ENCODE results near the gene PREX1. TPM values are rescaled to one million over a fixed set of nuclear protein-coding genes. Genes with fewer than 3 reads are reported as not detected.

The PREX1 gene
- total and polyA plus RNA-seq, 2 donors (not counting 3 experiments of a cell fraction or from before 2014, with no cell fraction given) = 51.3 to 72.9 TPM

- DNase-seq (ENCODE audit: low read depth, low spot score) (no peak), FAIRE-seq (no peak)
- intact Hi-C loops (cut with micrococcal nuclease) (no loop called here), dilution Hi-C loops (cut with MboI; ENCODE audit: extremely low pct_ligation_motif_present, low sequenced_read_pairs) (no loop called here)
- H3K4me2 ChIP-seq (ENCODE audit: insufficient read depth, low read length) = no peak overlapping the region
- H3K9me3 ChIP-seq (replicated peaks; ENCODE audit: control insufficient read depth, insufficient read depth, low read length) = no peaks in the 10 kb centered on the region
- H3K9ac ChIP-seq (replicated peaks; ENCODE audit: extremely low read depth, insufficient read depth, low read length) = no peak overlapping the region
- H3K27ac ChIP-seq (ENCODE audit: insufficient read depth, low read depth, low read length) = no peak overlapping the region
- ChIA-PET CTCF (interaction anchor here (0.6 to 1.6 kb wide), 3 partner anchors 10 to 341 kb away, joined by 3 to 8 read pairs (median 3); no protein-coding TSS in a partner anchor), POLR2A (no interaction called here)
- H3K4me1 ChIP-seq (ENCODE audit: control insufficient read depth, extremely low read depth, insufficient read depth, low read length) = no peaks in the 10 kb centered on the region
- BruUV-seq (replicated peaks) = no TSS peak
- no peak overlapping the region for H3K4me3 ChIP-seq (replicated peaks in 1 of 3; ENCODE audit: insufficient read depth in 1 of 3, low read depth in 1 of 3, low read length in 3 of 3)
- TF ChIP-seq CTCF (IDR thresholded peaks at IDR 0.05; ENCODE audit: extremely low read depth in 1 of 2, insufficient read depth in 1 of 2, low read depth in 1 of 2, low read length in 2 of 2) (no peak), MYC (IDR thresholded peaks at IDR 0.05; ENCODE audit: low read depth, low read length) (no peak), FOS (IDR thresholded peaks at IDR 0.05; ENCODE audit: borderline replicate concordance, insufficient read depth, low read length) (no peak), MAX (IDR thresholded peaks at IDR 0.05; ENCODE audit: insufficient read depth, insufficient read length) (no peak), GATA2 (IDR thresholded peaks at IDR 0.05; ENCODE audit: insufficient read depth, insufficient read length, low read depth, low read length) (no peak), EZH2 (IDR thresholded peaks at IDR 0.05; ENCODE audit: borderline replicate concordance, low read depth, low read length, severe bottlenecking) (no peak)
- H4K20me1 ChIP-seq (replicated peaks; ENCODE audit: control insufficient read depth, extremely low read depth, insufficient read depth, low read length) = no peaks in the 10 kb centered on the region
- no peaks in the 10 kb centered on the region for H3K9me1 ChIP-seq (replicated peaks; ENCODE audit: control insufficient read depth, extremely low read depth, insufficient read depth, low read length)
- peaks cover 25 to 72% of the 10 kb centered on the region in 2 experiments for H3K36me3 ChIP-seq (ENCODE audit: control insufficient read depth in 2 of 2, extremely low read depth in 1 of 2, insufficient read depth in 2 of 2, low read length in 2 of 2)
- no peak overlapping the region for H2AFZ ChIP-seq (ENCODE audit: low read depth, low read length)
- no peaks in the 10 kb centered on the region for H3K79me2 ChIP-seq (ENCODE audit: control insufficient read depth, insufficient read depth, low read length)
- H3K27me3 ChIP-seq (ENCODE audit: control insufficient read depth in 2 of 2, insufficient read depth in 2 of 2, low read length in 2 of 2) = no peaks in the 10 kb centered on the region
Observed at GRCh38 chr20:48648482-48649051, 179.2 kb downstream of the PREX1 start.
